CD14-positive monocyte (primary cell): Measurements from ENCODE around the gene GNB2. TPM values are rescaled to one million over a fixed set of nuclear protein-coding genes. Genes with fewer than 3 reads are reported as not detected.

Source experiments
- DNase-seq, 3 donors: peaks; one replicate each; pipeline ENCODE4 v3.0.0-alpha.2; 2011 to 2022
- H2AFZ ChIP-seq: 2 replicates; pipeline ENCODE4 v1.6.0; 2012; ENCODE audit warnings: mild to moderate bottlenecking, low read depth, low read length, inconsistent platforms; ENCODE audit not compliant: insufficient read depth, poor library complexity, severe bottlenecking
- H3K27ac ChIP-seq, 2 donors: 1 replicate in 1 of 2; 2 replicates in 1 of 2; pipeline ENCODE4 v1.5.1; 2012 to 2013; ENCODE audit warnings: low read length in 2 of 2, control low read depth in 1 of 2, inconsistent platforms in 1 of 2, low read depth in 1 of 2, mild to moderate bottlenecking in 1 of 2
- H3K27me3 ChIP-seq, 2 donors: one replicate each; pipeline versions ENCODE4 v1.6.0 to v1.6.1; 2011 to 2013; ENCODE audit warnings: low read length in 2 of 2; ENCODE audit not compliant: control insufficient read depth in 2 of 2, insufficient read depth in 2 of 2
- H3K36me3 ChIP-seq, 2 donors: replicated peaks in 1 of 2; 1 replicate in 1 of 2; 2 replicates in 1 of 2; pipeline versions ENCODE4 v1.5.1 to v1.6.1; 2012 to 2013; ENCODE audit warnings: low read length in 2 of 2, control low read depth in 1 of 2, inconsistent platforms in 1 of 2, mild to moderate bottlenecking in 1 of 2; ENCODE audit not compliant: insufficient read depth in 2 of 2, control insufficient read depth in 1 of 2
- H3K4me1 ChIP-seq, 2 donors: 1 replicate in 1 of 2; 2 replicates in 1 of 2; pipeline versions ENCODE4 v1.5.1 to v1.6.1; 2012 to 2013; ENCODE audit warnings: low read length in 2 of 2, control low read depth in 1 of 2, inconsistent platforms in 1 of 2, mild to moderate bottlenecking in 1 of 2, moderate library complexity in 1 of 2; ENCODE audit not compliant: insufficient read depth in 2 of 2, control insufficient read depth in 1 of 2
- H3K4me2 ChIP-seq: replicated peaks from 2 replicates; pipeline ENCODE3; 2012; ENCODE audit warnings: low read length, moderate library complexity, mild to moderate bottlenecking; ENCODE audit not compliant: poor library complexity, severe bottlenecking; ENCODE audit errors: extremely low read depth
- H3K4me3 ChIP-seq, 3 experiments: fragments of 200-600 bp in 1 of 3; sonication (generic) in 1 of 3; replicated peaks in 1 of 3; 1 replicate in 2 of 3; 2 replicates in 1 of 3; pipeline ENCODE4 v1.5.1; 2011 to 2013; ENCODE audit warnings: low read length in 3 of 3, mild to moderate bottlenecking in 3 of 3, control low read depth in 2 of 3, low read depth in 2 of 3, inconsistent platforms in 1 of 3, moderate library complexity in 1 of 3
- H3K79me2 ChIP-seq: 2 replicates; pipeline ENCODE4 v1.6.0; 2012; ENCODE audit warnings: mild to moderate bottlenecking, control low read depth, inconsistent platforms, low read length, moderate library complexity; ENCODE audit not compliant: insufficient read depth
- H3K9ac ChIP-seq: 2 replicates; pipeline ENCODE4 v1.6.0; 2017; ENCODE audit warnings: low read length, mild to moderate bottlenecking; ENCODE audit not compliant: insufficient read depth, poor library complexity, severe bottlenecking
- H3K9me3 ChIP-seq, 2 donors: replicated peaks in 1 of 2; 1 replicate in 1 of 2; 2 replicates in 1 of 2; pipeline versions ENCODE4 v1.5.1 to v1.6.1; 2012 to 2013; ENCODE audit warnings: low read length in 2 of 2, control low read depth in 1 of 2; ENCODE audit not compliant: control insufficient read depth in 1 of 2, insufficient read depth in 1 of 2
- H4K20me1 ChIP-seq: 2 replicates; pipeline ENCODE4 v1.6.0; 2012; ENCODE audit warnings: mild to moderate bottlenecking, low read length, control low read depth, moderate library complexity; ENCODE audit not compliant: insufficient read depth
- H3K27ac Mint-ChIP-seq, 7 donors: one replicate each; pipeline ENCODE4 v1.8.0; 2020; ENCODE audit warnings: mild to moderate bottlenecking in 7 of 7, mixed read lengths in 7 of 7, moderate library complexity in 6 of 7, inconsistent platforms in 2 of 7
- H3K27me3 Mint-ChIP-seq, 3 donors: one replicate each; pipeline ENCODE4 v1.8.0; 2021 to 2022; ENCODE audit warnings: low read depth in 3 of 3, mild to moderate bottlenecking in 3 of 3, mixed read lengths in 3 of 3, moderate library complexity in 3 of 3, inconsistent platforms in 1 of 3
- H3K36me3 Mint-ChIP-seq, 2 donors: one replicate each; pipeline ENCODE4 v1.8.0; 2020; ENCODE audit warnings: mixed read lengths in 2 of 2, inconsistent platforms in 1 of 2, mild to moderate bottlenecking in 1 of 2
- H3K4me1 Mint-ChIP-seq: one replicate; pipeline ENCODE4 v1.8.0; 2020; ENCODE audit warnings: mild to moderate bottlenecking, mixed read lengths
- H3K4me3 Mint-ChIP-seq, 2 donors: one replicate each; pipeline ENCODE4 v1.8.0; 2020; ENCODE audit warnings: mild to moderate bottlenecking in 2 of 2, mixed read lengths in 2 of 2, moderate library complexity in 1 of 2
- H3K9me3 Mint-ChIP-seq, 7 donors: one replicate each; pipeline ENCODE4 v1.8.0; 2020 to 2022; ENCODE audit warnings: mixed read lengths in 7 of 7, mild to moderate bottlenecking in 6 of 7, moderate library complexity in 6 of 7, inconsistent platforms in 2 of 7
- CTCF ChIP-seq: fragments of 200-600 bp; IDR thresholded peaks from one replicate; pipeline ENCODE4 v1.8.0; 2022; ENCODE audit warnings: antibody characterized with exemption, mild to moderate bottlenecking
- WGBS: methylation state at CpG from one replicate; pipeline ENCODE4 v1.1.5; 2013; ENCODE audit warnings: missing lambda C conversion rate; ENCODE audit not compliant: insufficient coverage; 5-methylcytosine and 5-hydroxymethylcytosine counted together
- intact Hi-C, 2 donors: fragments of 100-400 bp; cut with micrococcal nuclease; formaldehyde crosslinking; loops; one replicate each; pipeline versions ENCODE4 v1.15.0 to v1.15.1; 2023
- polyA plus RNA-seq, 3 donors: library from polyadenylated mRNA; depleted of rRNA in 1 of 3; unstranded in 2 of 3; stranded (reverse) in 1 of 3; fragments of 300-500 nt in 2 of 3; fragments of >200 nt in 1 of 3; fragmentation: Illumina TruSeq in 2 of 3; gene quantifications; 1 replicate in 2 of 3; 2 replicates in 1 of 3; pipeline ENCODE4 v1.2.3, GENCODE V29; 2012 to 2021

GNB2 gene
- polyA plus RNA-seq, 3 donors: 90.0 to 436 (median 94.6) TPM

- Histone ChIP-seq H4K20me1 (peaks cover 91% of the 10 kb centered on the region), H3K9ac (no peak overlapping the region), H3K27ac (peak overlapping the region in 1 of 2 donors; percentile 18), H3K36me3 (peaks cover 43 to 57% of the 10 kb centered on the region in 2 donors), H3K4me3 (no peak overlapping the region), H3K79me2 (peaks cover 61% of the 10 kb centered on the region), H3K27me3 (no peaks in the 10 kb centered on the region), H3K4me2 (no peak overlapping the region), H3K9me3 (no peaks in the 10 kb centered on the region), H2AFZ (no peak overlapping the region), H3K4me1 (peaks cover 24 to 30% of the 10 kb centered on the region in 2 donors)
- H3K4me3 Mint-ChIP-seq: no peak overlapping the region
- peak overlapping the region in 3 of 7 donors; percentile 21 to 81 (median 55) for H3K27ac Mint-ChIP-seq
- 92% methylated on average over 13 of the region's 18 CpGs for WGBS
- peaks cover 38 to 52% of the 10 kb centered on the region in 2 donors for H3K36me3 Mint-ChIP-seq
- H3K27me3 Mint-ChIP-seq: peaks cover 0 to 3% (median 0%) of the 10 kb centered on the region in 3 donors
- peaks cover 23% of the 10 kb centered on the region for H3K4me1 Mint-ChIP-seq
- TF ChIP-seq CTCF: no peak
- no peak for DNase-seq
- intact Hi-C loops: loop anchor here in 1 of 2 donors (2.0 kb wide), 1 partner anchor 85 kb away; no protein-coding TSS in a partner anchor
- H3K9me3 Mint-ChIP-seq: no peaks in the 10 kb centered on the region
Observed at GRCh38 chr7:100689230-100690135, 15.9 kb downstream of the GNB2 start.

- 12% methylated on average over 15 of the region's 28 CpGs for WGBS
- TF ChIP-seq CTCF: peak; percentile 82
- Mint-ChIP-seq H3K9me3 (no peaks in the 10 kb centered on the region), H3K4me1 (peaks cover 23% of the 10 kb centered on the region), H3K4me3 (peak overlapping the region; percentile 94 to 98), H3K27me3 (peaks cover 12 to 18% (median 15%) of the 10 kb centered on the region in 3 donors), H3K27ac (peak overlapping the region in 1 of 7 donors; percentile 58), H3K36me3 (peaks cover 20 to 28% of the 10 kb centered on the region in 2 donors)
- H3K79me2 ChIP-seq: peaks cover 61% of the 10 kb centered on the region
- peaks cover 28 to 35% of the 10 kb centered on the region in 2 donors for H3K4me1 ChIP-seq
- peak; percentile 64 to 75 (median 66) for DNase-seq
- H4K20me1 ChIP-seq: peaks cover 66% of the 10 kb centered on the region
- peaks cover 0 to 18% of the 10 kb centered on the region in 2 donors for H3K27me3 ChIP-seq
- no peaks in the 10 kb centered on the region for H3K9me3 ChIP-seq
- H2AFZ ChIP-seq: no peak overlapping the region
- intact Hi-C loops: loop anchor here in 1 of 2 donors (2.0 kb wide), 1 partner anchor 87 kb away; no protein-coding TSS in a partner anchor
- no peak overlapping the region for H3K9ac ChIP-seq
- peak overlapping the region; percentile 89 for H3K4me2 ChIP-seq
- peaks cover 19 to 33% of the 10 kb centered on the region in 2 donors for H3K36me3 ChIP-seq
- peak overlapping the region in 1 of 3 experiments; percentile 79 for H3K4me3 ChIP-seq
- H3K27ac ChIP-seq: no peak overlapping the region
Observed at GRCh38 chr7:100691676-100692577, 18.4 kb downstream of the GNB2 start.
